ENCODE measurements around the gene SLC35F3. TPM values are rescaled to one million over a fixed set of nuclear protein-coding genes. Genes with fewer than 3 reads are reported as not detected.

Gene SLC35F3
- total RNA-seq, 1 experiment from 2014 or later = 22.7 TPM

GRCh38 chr1:234164098-234164709 lies 259.7 kb downstream of the SLC35F3 start:
- Histone ChIP-seq H3K9me3 (ENCODE audit: low read depth, low read length, poor library complexity, severe bottlenecking) (no peaks in the 10 kb centered on the region), H3K4me3 (ENCODE audit: low read depth, low read length, poor library complexity, severe bottlenecking) (no peak overlapping the region), H3K27ac (ENCODE audit: low read depth, low read length, poor library complexity, severe bottlenecking) (no peak overlapping the region), H3K36me3 (ENCODE audit: insufficient read depth, low read length, poor library complexity, severe bottlenecking) (no peaks in the 10 kb centered on the region), H3K4me1 (ENCODE audit: insufficient read depth, low read length, poor library complexity, severe bottlenecking) (no peaks in the 10 kb centered on the region), H3K27me3 (replicated peaks; ENCODE audit: insufficient read depth, low read depth, low read length, poor library complexity) (no peaks in the 10 kb centered on the region)
- POLR2A ChIA-PET (ENCODE audit: low non-redundant PET) = interaction anchor here (0.7 kb wide), 1 partner anchor 132 kb away, joined by 23 read pairs; no protein-coding TSS in a partner anchor
- CTCF ChIA-PET = interaction anchor here (0.6 kb wide), 1 partner anchor 51 kb away, joined by 3 read pairs; no protein-coding TSS in a partner anchor
- no peak for DNase-seq (ENCODE audit: low spot score)
- TF ChIP-seq, protein P1, sequence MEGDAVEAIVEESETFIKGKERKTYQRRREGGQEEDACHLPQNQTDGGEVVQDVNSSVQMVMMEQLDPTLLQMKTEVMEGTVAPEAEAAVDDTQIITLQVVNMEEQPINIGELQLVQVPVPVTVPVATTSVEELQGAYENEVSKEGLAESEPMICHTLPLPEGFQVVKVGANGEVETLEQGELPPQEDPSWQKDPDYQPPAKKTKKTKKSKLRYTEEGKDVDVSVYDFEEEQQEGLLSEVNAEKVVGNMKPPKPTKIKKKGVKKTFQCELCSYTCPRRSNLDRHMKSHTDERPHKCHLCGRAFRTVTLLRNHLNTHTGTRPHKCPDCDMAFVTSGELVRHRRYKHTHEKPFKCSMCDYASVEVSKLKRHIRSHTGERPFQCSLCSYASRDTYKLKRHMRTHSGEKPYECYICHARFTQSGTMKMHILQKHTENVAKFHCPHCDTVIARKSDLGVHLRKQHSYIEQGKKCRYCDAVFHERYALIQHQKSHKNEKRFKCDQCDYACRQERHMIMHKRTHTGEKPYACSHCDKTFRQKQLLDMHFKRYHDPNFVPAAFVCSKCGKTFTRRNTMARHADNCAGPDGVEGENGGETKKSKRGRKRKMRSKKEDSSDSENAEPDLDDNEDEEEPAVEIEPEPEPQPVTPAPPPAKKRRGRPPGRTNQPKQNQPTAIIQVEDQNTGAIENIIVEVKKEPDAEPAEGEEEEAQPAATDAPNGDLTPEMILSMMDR (conservative IDR thresholded peaks at IDR 0.05; ENCODE audit: low read depth, low read length) = no peak
- TF ChIP-seq EZH2 (IDR thresholded peaks at IDR 0.05; ENCODE audit: borderline replicate concordance, low read depth, low read length, poor library complexity, severe bottlenecking) = no peak
- intact Hi-C loops (cut with micrococcal nuclease; ENCODE audit: unreplicated experiment) = no loop called here
- BruUV-seq (replicated peaks) = no TSS peak

DNA sequence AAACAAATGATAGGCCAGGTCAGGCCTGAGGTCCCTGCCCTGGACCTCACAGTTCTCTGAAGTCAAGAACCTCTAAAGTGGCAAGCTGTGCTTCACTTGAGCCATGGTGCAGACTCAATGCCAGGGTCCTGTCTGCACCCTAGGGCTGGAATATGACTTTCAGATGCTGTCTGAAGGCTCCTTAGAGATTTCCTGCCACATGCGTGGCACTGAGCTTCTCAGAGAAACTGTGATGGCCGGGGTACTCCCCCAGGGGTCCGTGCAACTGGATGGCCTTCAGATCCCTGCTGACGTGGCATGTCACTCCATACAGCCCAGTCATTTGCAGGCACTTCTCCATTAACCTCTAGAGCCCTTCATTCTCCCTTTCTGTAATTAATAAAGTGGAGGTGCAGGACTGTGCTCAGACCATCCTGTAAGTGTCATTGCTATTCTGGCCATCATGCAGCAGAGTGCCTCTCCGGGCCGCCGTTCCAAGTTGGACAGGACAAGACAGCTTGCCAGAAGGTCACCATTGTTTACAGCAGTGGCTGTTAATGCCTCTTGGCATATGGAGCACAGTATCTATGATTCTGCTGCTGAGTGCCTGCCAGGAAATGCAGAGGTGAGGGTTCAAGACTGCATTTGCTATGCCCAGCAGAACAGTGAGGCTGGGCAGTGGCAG lies 263.7 kb downstream of the SLC35F3 start:
- CTCF ChIA-PET = no interaction called here

DNA sequence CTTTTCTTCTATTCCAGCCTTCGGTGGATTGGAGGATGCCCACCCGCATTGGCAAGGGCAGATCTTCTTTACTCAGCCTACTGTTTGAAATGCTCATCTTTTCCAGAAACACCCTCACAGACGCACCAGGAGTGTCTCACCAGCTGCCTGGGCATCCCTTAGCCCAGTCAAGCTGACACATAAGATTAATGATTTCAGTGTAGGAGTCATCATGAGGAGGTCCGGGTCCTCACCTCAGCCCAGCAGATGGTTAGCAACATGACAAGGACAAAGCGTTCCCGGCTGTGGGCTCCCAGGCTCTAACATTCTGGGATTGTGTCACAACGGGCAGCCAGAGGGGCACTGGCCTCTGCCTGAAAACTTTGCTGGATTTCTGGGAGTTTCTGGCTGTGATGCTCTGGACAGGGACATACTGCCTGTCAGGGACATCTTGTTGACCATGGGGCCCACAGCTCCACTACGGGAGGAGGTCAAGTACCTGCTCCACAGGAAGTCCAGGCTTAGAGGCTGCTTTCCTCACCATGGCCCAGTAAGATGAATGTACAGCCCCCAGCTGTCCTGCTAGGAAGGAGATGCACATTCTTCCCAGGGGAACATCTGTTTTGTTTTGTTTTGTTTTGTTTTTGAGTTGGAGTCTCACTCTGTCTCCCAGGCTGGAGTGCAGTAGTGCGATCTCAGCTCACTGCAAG lies 264.8 kb downstream of the SLC35F3 start:
- intact Hi-C loops (cut with micrococcal nuclease; ENCODE audit: unreplicated experiment) = no loop called here
- BruUV-seq (replicated peaks) = no TSS peak
- no peak for TF ChIP-seq EZH2 (IDR thresholded peaks at IDR 0.05; ENCODE audit: borderline replicate concordance, low read depth, low read length, poor library complexity, severe bottlenecking)
- TF ChIP-seq, protein P1 (conservative IDR thresholded peaks at IDR 0.05; ENCODE audit: low read depth, low read length) = no peak
- Histone ChIP-seq H3K9me3 (ENCODE audit: low read depth, low read length, poor library complexity, severe bottlenecking) (no peaks in the 10 kb centered on the region), H3K36me3 (ENCODE audit: insufficient read depth, low read length, poor library complexity, severe bottlenecking) (no peaks in the 10 kb centered on the region), H3K4me1 (ENCODE audit: insufficient read depth, low read length, poor library complexity, severe bottlenecking) (no peaks in the 10 kb centered on the region), H3K27me3 (replicated peaks; ENCODE audit: insufficient read depth, low read depth, low read length, poor library complexity) (no peaks in the 10 kb centered on the region), H3K4me3 (ENCODE audit: low read depth, low read length, poor library complexity, severe bottlenecking) (no peak overlapping the region), H3K27ac (ENCODE audit: low read depth, low read length, poor library complexity, severe bottlenecking) (no peak overlapping the region)
- no peak for DNase-seq (ENCODE audit: low spot score)
- CTCF ChIA-PET = no interaction called here
- POLR2A ChIA-PET (ENCODE audit: low non-redundant PET) = no interaction called here

More for the DNA sequence above, 263.7 kb downstream of the SLC35F3 start:
- BruUV-seq (replicated peaks) = no TSS peak
- POLR2A ChIA-PET (ENCODE audit: low non-redundant PET) = no interaction called here
- intact Hi-C loops (cut with micrococcal nuclease; ENCODE audit: unreplicated experiment) = no loop called here
- DNase-seq (ENCODE audit: low spot score) = no peak
- H3K27me3 ChIP-seq (replicated peaks; ENCODE audit: insufficient read depth, low read depth, low read length, poor library complexity) = no peaks in the 10 kb centered on the region
- no peak overlapping the region for H3K4me3 ChIP-seq (ENCODE audit: low read depth, low read length, poor library complexity, severe bottlenecking)
- no peak overlapping the region for H3K27ac ChIP-seq (ENCODE audit: low read depth, low read length, poor library complexity, severe bottlenecking)
- no peaks in the 10 kb centered on the region for H3K4me1 ChIP-seq (ENCODE audit: insufficient read depth, low read length, poor library complexity, severe bottlenecking)
- TF ChIP-seq, protein P1 (conservative IDR thresholded peaks at IDR 0.05; ENCODE audit: low read depth, low read length) = no peak
- no peak for TF ChIP-seq EZH2 (IDR thresholded peaks at IDR 0.05; ENCODE audit: borderline replicate concordance, low read depth, low read length, poor library complexity, severe bottlenecking)
- H3K9me3 ChIP-seq (ENCODE audit: low read depth, low read length, poor library complexity, severe bottlenecking) = no peaks in the 10 kb centered on the region
- H3K36me3 ChIP-seq (ENCODE audit: insufficient read depth, low read length, poor library complexity, severe bottlenecking) = no peaks in the 10 kb centered on the region
